HG02970 (cell line): ENCODE measurements around the gene HOXA11.

ENCODE experiments used
- ATAC-seq: cut with Tn5 transposase; IDR thresholded peaks from one replicate; pipeline ENCODE4 v1.9.1; 2021; ENCODE audit warnings: mild to moderate bottlenecking, moderate library complexity, moderate number of reproducible peaks; ENCODE audit not compliant: unreplicated experiment, low FRiP score

HOXA11 gene

DNA sequence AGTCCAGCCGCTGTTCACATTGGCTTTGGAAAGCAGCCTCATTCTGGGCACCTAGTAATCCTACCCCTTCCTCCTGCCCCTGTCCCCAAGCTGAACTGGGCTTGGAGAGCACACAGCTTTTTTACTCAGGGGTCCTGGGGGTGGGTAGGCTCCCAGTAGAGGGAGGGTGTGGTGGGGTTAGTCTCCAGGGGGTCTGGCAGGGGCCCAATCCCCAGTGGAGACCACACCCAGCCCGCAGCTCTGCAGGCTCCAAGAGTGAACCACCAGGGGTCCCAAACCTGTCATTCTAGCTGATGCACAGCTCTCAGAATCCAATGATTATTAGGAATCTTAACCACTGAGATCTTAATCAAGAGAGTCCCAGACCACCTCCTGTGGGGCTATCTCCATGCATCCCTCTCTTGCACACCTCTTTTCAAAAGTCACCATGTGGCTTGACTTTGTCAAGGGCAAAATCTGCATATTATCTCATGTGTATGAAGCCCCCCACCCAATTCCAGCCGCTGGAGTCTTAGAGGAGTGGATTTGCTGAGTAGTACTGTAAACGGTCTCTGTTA is 2.7 kb downstream of the HOXA11 start:
- no peak for ATAC-seq

DNA sequence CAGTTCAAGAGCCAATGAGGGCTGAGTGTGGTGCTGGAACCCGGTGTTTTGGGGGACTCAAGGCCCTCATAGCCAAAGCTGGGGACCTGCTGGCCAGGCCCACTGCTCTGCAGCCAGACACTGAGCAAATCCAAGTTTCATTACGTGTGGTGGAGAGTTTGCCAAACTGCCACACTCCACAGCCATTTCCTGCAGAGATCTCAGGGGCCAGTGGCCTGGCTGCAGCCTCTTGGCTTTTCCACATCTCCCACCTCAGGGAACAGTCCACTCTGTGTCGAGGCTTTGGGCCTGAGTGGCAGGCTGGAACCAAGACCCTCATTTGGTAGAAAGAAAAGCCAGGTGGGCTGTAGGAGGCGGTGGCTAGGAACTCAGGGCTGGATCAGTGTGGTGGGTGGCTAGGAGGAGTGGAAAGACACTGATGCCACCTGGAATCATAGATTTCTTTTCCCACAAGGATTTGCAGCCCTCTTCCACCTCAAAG is 3.2 kb downstream of the HOXA11 start:
- ATAC-seq, result no peak

DNA sequence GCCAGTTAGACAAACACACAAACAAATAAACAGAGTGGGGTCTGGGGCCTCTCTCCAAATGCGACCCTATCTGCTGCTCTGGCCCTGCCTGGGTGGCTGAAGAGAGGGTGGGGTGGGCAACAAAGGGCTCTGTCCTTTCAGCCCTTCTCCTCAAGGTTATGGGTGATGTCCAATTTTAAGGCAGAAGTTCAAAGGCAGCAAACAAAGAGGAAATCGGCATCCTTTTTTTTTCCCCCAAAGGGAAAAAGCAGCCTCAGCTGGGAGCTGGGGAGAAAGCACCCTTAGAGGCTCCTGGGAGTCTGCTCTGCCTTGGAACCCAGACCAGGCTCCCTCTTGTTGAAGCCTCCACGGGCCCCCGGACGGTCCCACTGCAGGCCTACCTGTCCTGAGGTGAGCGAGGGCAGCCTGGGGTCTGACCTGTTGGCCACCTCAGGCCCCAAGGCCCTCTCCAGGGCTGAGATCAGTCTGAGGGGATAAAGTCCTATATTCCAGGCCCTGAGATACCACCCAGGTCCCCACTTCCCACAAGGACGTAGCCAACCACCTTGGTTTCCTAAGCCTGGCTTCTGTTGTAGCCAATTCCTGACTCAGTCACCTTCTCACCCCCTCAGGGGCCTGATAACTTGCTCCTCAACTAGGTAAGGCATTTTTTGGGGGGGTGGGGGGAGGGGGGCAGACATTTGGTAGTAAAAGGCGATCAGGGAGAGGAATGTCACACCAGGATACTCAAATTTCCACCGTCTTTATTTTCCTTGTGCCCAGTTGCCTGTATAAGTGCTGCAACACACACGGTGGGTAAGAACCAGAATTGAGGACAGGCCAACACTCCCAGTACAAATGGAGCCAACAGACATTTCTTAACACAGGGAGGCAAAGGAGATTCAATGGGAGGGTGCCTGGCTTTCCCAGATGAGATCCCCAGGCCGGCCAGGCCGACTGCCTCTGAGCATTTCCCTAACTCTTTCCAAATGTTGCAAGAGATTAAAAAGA is 4.3 kb downstream of the HOXA11 start:
- no peak for ATAC-seq

DNA sequence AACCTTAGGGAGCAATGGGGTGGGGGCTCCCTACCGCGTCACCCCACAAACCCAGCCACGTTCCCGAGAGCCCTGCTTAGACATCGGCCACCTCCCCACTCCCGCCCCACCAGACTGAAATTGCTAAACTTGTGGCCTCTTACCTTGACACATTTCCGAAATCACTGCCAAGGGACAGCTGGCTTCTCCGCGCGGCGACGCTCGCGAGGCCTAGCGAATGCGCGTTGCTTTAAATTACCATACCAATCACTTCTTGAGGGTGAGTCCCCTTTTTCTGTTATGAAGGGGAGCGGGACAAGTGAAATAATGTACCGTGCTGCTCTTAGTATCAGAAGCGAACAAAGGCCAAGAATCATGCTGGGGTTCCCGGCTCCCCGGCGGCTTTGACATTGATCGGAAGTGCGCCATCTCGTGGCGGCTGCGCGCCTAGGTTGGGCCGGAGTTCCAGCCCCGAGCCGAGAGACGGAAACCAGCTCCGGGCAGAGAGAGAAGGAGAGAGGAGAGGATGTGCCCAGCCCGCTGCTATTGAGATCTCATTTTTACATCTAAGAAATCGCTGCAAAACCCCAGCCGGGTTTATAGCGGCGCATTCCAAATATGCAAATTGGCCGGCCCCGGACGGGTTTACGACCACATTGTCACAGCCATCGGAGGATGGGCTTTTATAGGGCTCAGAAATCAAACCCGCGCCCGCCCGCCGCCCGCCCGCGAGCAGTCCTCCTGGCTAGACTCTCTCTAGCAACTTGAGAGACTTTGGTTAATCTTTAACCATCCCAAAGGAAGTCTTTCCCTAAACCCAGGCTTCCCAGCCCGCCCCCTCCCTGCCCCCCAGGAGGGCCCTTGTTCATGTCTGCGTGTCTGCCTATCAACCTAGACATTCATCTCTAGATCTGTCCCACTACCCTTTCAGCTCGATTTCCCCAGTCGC is 5.3 kb downstream of the HOXA11 start:
- ATAC-seq, result no peak

DNA sequence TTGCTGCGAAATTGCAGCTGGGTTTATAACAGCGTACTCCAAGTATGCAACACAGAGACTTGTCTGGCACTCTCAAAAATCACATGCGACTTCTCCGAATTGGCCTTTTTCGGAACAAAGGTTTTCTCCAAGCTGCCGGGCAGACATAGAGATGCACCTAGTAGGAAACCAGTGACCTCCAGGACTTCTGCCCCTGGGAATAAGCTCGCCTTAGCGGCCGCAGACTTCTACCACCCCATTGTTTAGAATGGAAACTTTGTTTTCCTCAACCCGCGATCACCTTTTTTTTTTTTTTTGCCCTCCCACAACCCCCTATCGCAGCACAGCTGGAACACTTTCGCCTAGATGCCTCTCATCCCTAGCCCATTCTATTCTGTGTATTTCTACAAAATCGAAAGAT is 6.0 kb downstream of the HOXA11 start:
- ATAC-seq, result no peak

DNA sequence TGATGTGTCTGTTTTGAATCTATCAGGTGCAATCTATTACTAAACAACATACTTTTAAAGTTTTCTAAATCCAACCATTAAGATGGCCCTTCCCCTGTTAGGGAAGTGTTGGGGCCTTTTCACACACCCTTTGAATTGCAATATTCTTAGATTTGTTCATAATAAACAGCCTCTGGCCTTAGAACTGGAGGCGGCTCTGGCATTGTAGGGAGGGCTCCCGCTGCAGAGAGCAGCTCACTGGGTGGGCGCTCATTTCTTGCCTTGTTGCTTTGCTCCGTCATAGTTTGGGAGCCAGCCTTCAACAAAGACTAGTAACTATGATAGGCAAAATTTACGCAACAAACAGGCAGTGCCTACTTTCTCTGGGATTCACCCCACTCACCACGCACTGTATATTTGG is 6.7 kb downstream of the HOXA11 start:
- no peak for ATAC-seq

DNA sequence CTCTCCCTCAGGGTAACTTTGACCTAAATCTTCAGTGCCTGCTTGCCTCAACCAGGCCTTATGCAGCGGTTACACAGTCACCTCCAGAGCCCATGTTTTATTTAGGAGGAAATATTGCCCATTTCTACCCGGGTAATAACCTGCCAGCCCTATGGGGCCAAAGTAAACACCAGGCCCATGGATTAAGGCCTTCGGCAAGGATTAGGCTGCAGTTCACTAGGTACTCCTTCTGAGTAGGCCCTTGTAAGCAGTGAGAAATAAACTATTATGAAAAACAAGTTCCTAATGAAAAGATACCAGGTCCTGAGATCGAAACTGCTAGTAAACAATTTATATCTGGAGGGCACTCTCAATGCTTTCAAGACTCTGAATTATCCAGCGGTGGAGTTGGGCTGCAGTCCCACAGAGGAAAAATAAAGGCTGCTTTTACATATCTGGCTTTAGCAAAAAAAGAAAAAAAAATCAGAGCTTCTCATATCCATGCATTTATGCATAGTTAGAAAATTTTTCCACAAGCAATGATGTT is 7.2 kb downstream of the HOXA11 start:
- ATAC-seq, result no peak

DNA sequence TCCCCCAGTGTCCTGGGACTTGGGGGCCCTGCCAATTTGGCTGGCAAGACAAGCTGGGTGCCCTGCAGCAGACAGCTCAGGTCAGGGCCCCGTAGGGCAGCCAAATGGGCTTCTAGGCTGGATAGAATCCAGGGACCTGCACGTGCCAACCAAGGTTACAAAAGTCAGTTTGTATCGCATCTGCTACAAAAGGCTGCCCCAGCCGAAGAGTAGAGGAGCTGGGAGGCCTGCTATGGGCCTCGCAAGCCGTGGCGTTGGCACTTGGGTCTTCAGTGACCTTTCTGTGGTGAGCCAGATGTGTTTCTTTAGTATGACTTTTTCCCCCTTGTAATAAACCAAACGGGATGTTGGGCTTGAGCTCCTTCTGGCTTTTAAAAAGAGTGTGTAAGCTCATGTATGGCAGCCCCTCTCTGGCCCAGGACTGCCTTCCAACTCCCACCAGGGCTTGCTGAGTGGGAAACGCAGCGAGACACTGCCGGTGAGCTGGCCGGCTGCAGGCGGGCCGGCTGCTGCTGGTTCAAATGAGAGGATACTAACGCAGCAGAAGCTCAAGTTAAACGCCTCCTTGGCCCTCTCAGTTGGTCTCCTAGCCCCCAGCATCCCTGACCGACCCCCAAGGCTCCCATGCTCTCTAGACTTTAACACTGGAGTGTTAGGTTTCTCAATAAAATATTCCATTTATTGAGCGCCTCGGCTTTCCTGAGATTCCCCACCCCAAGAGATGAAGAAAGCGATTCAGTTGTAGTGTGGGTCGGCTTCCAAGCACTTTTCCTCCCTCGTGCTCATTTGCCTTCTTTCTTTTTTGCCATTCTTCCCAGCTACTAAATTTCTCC is 7.9 kb downstream of the HOXA11 start:
- no peak for ATAC-seq

DNA sequence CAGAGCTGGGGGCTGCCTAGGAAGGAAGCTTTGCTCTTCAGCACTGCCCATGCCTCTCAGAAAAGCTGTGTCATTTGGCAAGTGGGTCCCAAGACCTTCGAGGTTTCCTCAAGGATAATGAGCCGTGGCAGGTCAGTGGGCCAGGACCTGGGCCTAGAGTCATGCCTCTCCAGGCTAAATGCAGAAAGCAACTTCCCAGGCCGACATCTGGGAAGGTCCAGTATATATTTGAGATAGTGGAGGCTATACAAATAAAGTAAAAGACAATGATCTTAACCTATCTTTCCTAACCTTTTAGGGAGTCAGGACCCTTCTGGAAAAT is 8.5 kb downstream of the HOXA11 start:
- no peak for ATAC-seq

DNA sequence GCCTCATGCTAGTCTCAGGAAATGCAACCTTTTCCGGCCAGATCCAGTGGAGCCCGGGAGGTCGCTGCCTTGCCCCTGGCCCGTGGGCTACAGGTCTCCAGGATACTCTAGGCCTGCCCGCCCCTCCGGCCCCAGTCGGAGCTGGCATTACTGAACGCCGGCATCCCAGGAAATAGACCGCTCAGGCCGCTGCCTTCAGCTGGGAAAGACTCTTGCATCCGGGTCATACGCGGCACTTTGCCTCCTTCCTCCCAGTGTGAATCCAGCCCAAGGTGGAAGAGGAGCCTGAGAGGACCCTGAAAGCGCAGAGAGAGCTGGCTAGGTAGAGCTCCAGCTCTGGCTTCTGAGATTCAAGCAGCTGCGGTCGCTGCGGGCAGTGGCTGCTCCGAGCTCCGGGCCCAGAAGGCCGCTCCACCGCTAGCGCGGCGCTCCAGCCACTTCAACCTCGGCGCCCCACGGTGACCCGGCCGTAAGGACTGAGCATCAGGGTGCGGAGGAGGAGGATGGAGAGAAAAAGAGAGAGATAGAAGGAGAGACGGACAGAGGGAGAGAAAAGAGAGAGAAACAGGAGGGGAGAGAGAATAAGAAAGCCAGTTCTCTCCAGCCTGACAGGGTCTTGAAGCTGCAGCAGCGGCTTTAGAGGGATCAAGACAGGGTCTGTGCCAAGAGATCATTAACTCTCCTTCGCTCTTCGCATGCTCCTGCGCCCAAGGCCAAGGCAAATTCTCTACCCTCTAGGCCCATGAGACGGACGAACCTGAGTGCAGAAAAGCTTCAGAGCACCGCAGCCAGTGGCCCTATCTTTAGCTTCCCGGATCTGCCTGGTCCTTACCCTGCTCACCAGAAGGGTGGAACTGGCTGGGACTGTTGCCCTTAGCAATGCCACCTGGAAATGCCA is 9.2 kb downstream of the HOXA11 start:
- no peak for ATAC-seq

DNA sequence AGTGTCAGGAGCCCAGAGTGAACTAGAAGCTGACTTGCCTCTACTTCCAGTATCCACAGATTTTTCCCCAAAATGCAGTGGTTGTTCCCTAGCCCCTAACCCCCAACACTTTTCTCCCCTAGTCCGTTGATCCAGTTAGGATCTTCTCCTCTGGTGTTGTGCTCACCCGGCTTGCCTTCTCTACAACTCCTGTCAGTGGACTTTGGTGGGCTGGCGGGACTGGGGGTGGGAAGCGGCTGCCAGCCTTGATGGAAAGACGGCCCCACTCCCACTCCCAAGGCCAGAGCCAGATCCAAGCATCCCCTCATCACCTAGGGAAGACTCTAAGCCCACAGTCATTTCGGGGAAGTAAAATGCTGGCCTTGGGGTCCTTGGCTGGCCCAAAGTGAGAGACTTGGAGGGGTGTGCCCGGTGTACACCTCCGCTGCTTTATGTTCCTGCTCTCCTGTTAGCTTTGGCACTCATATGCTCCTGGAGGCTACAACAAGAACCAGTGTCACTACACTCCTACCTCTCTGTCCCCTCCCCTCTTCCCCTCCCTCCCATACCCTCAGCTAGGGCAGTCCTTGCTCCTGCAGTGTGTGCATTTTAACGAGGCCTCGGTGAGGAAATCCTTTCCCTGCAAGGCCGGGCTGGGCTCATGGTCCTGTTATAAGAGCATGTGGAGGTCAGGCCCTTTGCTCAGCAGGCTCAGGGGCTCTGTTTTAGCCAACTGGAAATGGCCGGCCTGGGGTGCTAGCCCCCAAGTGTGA is 10.0 kb downstream of the HOXA11 start:
- no peak for ATAC-seq

DNA sequence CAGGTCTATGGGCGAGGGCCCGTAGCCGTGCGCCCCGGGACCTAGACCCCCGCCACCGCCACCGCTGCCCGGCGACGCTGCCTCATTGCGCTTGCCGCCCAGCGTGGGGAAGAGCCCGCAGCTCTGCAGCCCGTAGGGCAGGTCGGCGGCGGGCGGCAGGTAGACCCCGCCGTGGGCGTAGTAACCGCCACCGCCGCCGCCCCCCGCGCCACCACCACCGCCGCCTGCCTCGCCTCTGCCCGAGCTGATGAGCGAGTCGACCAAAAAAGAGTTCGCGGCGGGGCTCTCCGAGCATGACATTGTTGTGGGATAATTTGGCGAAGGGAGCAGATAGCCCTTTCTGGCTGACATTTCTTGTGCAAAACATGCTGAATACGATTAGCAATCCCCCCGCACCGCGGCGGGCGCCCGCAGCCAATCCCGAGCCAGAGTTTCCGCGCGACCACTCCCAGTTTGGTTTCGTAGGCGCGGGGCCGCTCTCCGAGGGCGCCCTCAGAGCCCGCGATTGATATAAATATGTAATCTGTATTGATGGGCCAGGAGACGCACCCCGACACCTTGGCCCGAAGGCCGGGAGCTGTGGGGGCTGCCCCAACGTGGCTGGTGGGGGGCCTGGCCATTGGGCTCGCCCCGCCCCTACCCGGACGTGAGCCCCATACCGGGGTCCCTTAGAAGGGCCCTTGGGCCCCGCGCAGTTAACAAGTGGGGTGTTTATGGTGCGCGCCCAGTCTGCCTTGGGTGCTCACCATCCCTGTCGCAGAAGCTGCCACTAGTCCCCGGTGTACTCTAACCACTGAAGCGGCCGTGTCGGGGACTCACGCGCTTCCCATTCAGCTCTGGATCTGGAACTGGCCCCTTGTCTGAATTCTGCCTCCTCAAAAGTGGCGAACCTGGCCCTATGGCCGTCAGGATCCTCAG is 10.8 kb downstream of the HOXA11 start, which contains the start of gene HOXA10:
Gene HOXA10, minus strand, starts transcription at position 365 of the 918 bp plus-strand sequence. Its CDS starts 14 bp downstream, at position 351.
- no peak for ATAC-seq

DNA sequence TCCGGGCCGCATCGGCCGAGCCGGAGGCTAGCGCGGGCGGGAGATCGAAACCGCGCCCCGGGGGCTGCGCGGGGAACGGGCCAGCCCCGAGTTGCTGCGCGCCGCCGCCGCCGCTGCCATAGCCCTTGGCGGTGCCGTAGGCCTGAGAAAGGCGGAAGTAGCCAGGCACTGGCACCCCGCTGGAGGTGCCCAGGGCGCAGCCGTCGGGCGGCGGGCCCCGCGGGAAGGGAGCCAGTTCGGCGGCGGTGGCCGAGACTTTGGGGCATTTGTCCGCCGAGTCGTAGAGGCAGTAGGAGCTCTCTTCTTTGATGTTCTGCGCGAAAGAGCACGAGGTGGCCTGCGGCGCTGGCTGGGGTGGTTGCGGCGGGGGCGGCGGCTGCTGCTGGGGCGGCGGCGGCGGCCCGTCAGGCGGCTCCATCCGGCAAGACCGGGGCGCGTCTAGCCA is 11.5 kb downstream of the HOXA11 start:
- no peak for ATAC-seq

DNA sequence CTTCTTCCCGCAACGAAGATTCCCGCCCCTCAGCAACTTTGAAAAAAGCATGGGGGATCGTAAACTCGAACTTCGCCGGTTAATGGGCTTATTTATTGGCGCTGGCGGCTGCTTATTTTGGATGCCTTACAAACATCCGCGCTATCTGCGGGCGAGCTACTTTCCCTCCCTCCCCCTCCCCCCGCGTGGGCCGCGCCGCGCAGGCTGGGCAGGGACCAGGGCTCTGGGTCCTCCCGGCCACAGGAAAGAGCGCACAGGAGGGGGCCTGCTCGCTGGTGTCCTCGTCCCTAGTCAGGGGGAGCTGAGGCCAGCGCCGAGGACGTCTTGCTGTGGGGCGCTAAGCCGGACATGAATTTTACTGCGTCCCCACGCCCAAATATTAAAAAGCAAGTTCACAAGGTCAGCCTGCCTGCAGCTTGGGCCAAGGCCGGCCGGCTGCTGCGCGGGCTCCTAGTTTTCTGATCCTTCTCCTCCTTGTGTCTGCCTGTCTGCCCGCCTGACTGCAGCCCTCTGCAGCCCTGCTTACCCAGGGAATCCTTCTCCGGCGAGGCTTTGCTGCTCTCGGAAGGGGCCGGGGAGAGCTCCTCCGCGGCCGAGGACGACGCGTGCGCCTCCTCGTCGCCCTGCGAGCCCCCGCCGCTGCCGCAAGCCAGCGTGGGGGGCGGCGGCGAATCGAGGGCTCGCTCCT is 12.1 kb downstream of the HOXA11 start:
- no peak for ATAC-seq

DNA sequence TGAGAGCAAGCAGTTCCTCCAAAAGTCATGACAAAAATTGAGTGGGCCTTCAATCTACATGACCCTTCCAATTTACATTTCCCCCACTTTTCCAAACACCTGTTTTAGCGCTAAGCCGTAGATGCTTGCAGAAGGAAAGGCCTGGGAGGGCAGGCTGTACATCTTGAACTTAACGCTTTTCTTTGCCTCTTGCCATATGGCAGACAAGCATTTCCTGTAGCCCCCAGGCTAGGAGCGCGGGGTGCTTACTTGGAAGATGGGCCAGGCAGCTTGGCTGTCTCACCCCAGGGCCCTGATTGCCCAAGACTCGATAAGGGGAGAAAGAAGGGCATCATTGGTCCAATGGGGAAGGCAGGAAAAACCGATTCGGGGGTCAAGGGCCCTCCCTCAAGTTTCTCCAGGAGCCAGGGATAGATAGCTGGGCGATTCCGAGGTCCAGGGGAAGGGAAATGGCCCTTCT is 12.7 kb downstream of the HOXA11 start:
- ATAC-seq, result no peak

DNA sequence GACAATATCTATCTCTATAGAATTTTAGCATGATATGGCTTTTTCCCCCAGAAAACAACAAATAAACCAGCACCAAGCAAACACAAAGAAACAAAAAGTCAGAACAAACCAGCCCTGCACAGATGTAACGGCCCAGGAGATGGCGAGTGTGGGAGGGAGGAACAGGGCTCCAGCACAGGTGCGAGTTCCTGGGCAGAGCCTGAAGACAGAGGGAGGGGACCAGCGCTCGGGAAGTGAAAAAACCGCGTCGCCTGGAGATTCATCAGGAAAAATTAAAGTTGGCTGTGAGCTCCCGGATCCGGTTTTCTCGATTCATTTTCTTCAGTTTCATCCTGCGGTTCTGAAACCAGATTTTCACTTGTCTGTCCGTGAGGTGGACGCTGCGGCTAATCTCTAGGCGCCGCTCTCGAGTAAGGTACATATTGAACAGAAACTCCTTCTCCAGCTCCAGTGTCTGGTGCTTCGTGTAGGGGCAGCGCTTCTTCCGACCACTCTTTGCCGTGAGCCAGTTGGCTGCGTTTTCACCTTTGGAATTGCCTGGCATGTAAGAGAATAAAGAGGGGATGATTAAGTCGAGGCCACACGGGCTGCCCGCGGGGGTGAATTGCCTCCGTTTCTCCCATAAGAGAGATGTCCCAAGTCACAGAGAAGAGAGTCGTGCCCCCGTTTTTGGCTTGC is 13.3 kb downstream of the HOXA11 start:
- no peak for ATAC-seq
